ENCODE data around the gene RBM43.

DNA sequence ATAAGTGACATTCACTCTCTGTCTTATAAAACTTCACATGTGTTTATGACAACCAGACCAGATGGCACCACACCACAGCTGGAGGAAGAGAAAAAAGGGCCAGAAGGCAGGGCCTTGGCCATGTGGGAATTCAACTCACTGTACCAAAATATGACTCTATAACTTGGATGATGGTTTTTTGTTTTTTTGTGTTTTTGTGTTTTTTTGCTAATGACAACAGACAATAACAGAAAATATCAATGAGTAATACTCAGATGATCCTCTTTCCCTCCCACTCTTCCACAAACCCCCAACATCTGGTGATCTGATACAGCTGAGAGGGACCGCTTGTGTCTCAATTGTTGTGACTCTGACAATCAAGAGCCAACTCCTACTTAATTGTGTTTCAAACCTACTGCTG is 15.4 kb upstream of the RBM43 start:
- TF ChIP-seq POLR2A (IDR thresholded peaks at IDR 0.05) = no peak
- TF ChIP-seq, protein P1, sequence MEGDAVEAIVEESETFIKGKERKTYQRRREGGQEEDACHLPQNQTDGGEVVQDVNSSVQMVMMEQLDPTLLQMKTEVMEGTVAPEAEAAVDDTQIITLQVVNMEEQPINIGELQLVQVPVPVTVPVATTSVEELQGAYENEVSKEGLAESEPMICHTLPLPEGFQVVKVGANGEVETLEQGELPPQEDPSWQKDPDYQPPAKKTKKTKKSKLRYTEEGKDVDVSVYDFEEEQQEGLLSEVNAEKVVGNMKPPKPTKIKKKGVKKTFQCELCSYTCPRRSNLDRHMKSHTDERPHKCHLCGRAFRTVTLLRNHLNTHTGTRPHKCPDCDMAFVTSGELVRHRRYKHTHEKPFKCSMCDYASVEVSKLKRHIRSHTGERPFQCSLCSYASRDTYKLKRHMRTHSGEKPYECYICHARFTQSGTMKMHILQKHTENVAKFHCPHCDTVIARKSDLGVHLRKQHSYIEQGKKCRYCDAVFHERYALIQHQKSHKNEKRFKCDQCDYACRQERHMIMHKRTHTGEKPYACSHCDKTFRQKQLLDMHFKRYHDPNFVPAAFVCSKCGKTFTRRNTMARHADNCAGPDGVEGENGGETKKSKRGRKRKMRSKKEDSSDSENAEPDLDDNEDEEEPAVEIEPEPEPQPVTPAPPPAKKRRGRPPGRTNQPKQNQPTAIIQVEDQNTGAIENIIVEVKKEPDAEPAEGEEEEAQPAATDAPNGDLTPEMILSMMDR (IDR thresholded peaks at IDR 0.05) = no peak
